Measurements from ENCODE around the gene NR6A1.
A peak's percentile ranks its signal among the peaks of the same experiment; 100 is the strongest.

Gene NR6A1

GRCh38 chr9:124771021-124771866 lies at the start of gene NR6A1:
Gene NR6A1, minus strand, starts transcription at chr9:124771311.
- peak; percentile 90 for DNase-seq (ENCODE audit: low read depth)

GRCh38 chr9:124818431-124819281 lies 47.5 kb upstream of the NR6A1 start:
- no peak for DNase-seq (ENCODE audit: low read depth)

GRCh38 chr9:124815601-124816000 lies 44.5 kb upstream of the NR6A1 start:
- DNase-seq (ENCODE audit: low read depth) = no peak

- no peak for DNase-seq (ENCODE audit: low read depth)
Measured at GRCh38 chr9:124814164-124814535, 43.0 kb upstream of the NR6A1 start.

GRCh38 chr9:124813501-124814163 lies 42.5 kb upstream of the NR6A1 start:
- DNase-seq (ENCODE audit: low read depth) = no peak

GRCh38 chr9:124813041-124813440 lies 41.9 kb upstream of the NR6A1 start:
- DNase-seq (ENCODE audit: low read depth) = no peak

- DNase-seq (ENCODE audit: low read depth) = no peak
Measured at GRCh38 chr9:124812441-124812876, 41.3 kb upstream of the NR6A1 start.

- DNase-seq (ENCODE audit: low read depth) = no peak
Measured at GRCh38 chr9:124810663-124811355, 39.7 kb upstream of the NR6A1 start.

- no peak for DNase-seq (ENCODE audit: low read depth)
Measured at GRCh38 chr9:124809741-124810500, 38.8 kb upstream of the NR6A1 start.

- DNase-seq (ENCODE audit: low read depth) = no peak
Measured at GRCh38 chr9:124809211-124809610, 38.1 kb upstream of the NR6A1 start.

GRCh38 chr9:124808246-124808956 lies 37.3 kb upstream of the NR6A1 start:
- DNase-seq (ENCODE audit: low read depth) = no peak

- no peak for DNase-seq (ENCODE audit: low read depth)
Measured at GRCh38 chr9:124805186-124805585, 34.1 kb upstream of the NR6A1 start.

GRCh38 chr9:124803911-124804310 lies 32.8 kb upstream of the NR6A1 start:
- no peak for DNase-seq (ENCODE audit: low read depth)

GRCh38 chr9:124802426-124802825 lies 31.3 kb upstream of the NR6A1 start:
- no peak for DNase-seq (ENCODE audit: low read depth)

GRCh38 chr9:124801356-124801755 lies 30.2 kb upstream of the NR6A1 start:
- no peak for DNase-seq (ENCODE audit: low read depth)

GRCh38 chr9:124800306-124801259 lies 29.5 kb upstream of the NR6A1 start:
- no peak for DNase-seq (ENCODE audit: low read depth)

- DNase-seq (ENCODE audit: low read depth) = no peak
Measured at GRCh38 chr9:124799274-124800006, 28.3 kb upstream of the NR6A1 start.

- no peak for DNase-seq (ENCODE audit: low read depth)
Measured at GRCh38 chr9:124797343-124798103, 26.4 kb upstream of the NR6A1 start.

Data from activated T-helper 9 cell treated with anti-CD3 and anti-CD28 coated beads, Interleukin-2, amount 50 U/mL, for 16 hours (primary cell).